ENCODE data around the gene NT5C2. TPM values are rescaled to one million over a fixed set of nuclear protein-coding genes. Genes with fewer than 3 reads are reported as not detected.

NT5C2 gene
- total and polyA plus RNA-seq, 2 of the 4 experiments (the other 2 are of a cell fraction) = 60.0 to 65.1 TPM

GRCh38 chr10:103067484-103067883, 125.6 kb downstream of the NT5C2 start:
- H3K9ac ChIP-seq (ENCODE audit: low read depth, low read length) = no peak overlapping the region
- H2AK9ac ChIP-seq (replicated peaks; ENCODE audit: low read depth, low read length, poor library complexity) = no peak overlapping the region
- intact Hi-C loops (cut with micrococcal nuclease) (no loop called here), in situ Hi-C loops (cut with MboI; ENCODE audit: low sequenced_read_pairs) (loop anchor here (10.0 kb wide), 1 partner anchor 333 kb away; no protein-coding TSS in a partner anchor), dilution Hi-C loops (cut with HindIII; ENCODE audit: low sequenced_read_pairs, unreplicated experiment) (no loop called here)
- no peak overlapping the region for H3K18ac ChIP-seq (ENCODE audit: low read depth, low read length)
- H3K79me1 ChIP-seq (ENCODE audit: low read depth in 1 of 2, low read length in 2 of 2) = peaks cover 12 to 45% of the 10 kb centered on the region in 2 experiments; a peak in 3 of 4 replicates
- H3K9me3 ChIP-seq (ENCODE audit: control insufficient read depth, insufficient read depth, low read length) = no peaks in the 10 kb centered on the region
- H2AFZ ChIP-seq (replicated peaks; ENCODE audit: low read length, poor library complexity) = no peak overlapping the region
- no peak overlapping the region for H2AK5ac ChIP-seq (ENCODE audit: low read depth, low read length)
- no peak overlapping the region for H3K4me2 ChIP-seq (ENCODE audit: low read depth, low read length)
- H2BK5ac ChIP-seq (ENCODE audit: low read depth, low read length, poor library complexity, severe bottlenecking) = peak overlapping the region; percentile 13
- peak overlapping the region; percentile 30 for H2BK120ac ChIP-seq (ENCODE audit: low read depth, low read length)
- no peak overlapping the region for H3K4me3 ChIP-seq (ENCODE audit: insufficient read depth, low read depth, low read length)
- H3K23ac ChIP-seq (ENCODE audit: low read depth, low read length) = peak overlapping the region; percentile 31; the same call in 1 of the 2 replicates
- H3K27me3 ChIP-seq (ENCODE audit: control insufficient read depth, insufficient read depth, low read length) = no peaks in the 10 kb centered on the region
- ATAC-seq (ENCODE audit: low read depth) = no peak
- H4K20me1 ChIP-seq (ENCODE audit: insufficient read depth, low read length) = 0 out of 2 replicates have a peak, but pooled peaks cover 5% of the 10 kb centered on the region
- peaks cover 19% of the 10 kb centered on the region for H3K36me3 ChIP-seq (ENCODE audit: control insufficient read depth, insufficient read depth, low read length)
- DNase-seq = no peak
- H3K27ac ChIP-seq (ENCODE audit: insufficient read depth, low read length) = no peak overlapping the region
- H2BK20ac ChIP-seq (ENCODE audit: low read depth, low read length) = 0 out of 2 replicates have a peak overlapping the region, but pooled peaks have one; percentile 37
- H3K4ac ChIP-seq (ENCODE audit: low read depth, low read length) = no peak overlapping the region
- no peak overlapping the region for H4K91ac ChIP-seq (ENCODE audit: insufficient read depth, low read depth, low read length)
- TF ChIP-seq POLR2A (IDR thresholded peaks at IDR 0.05; ENCODE audit: low read depth, low read length) (no peak), SMC3 (IDR thresholded peaks at IDR 0.05; ENCODE audit: low read depth, low read length) (no peak), MAFK (IDR thresholded peaks at IDR 0.05; ENCODE audit: low read depth, low read length) (no peak), CTCF (conservative IDR thresholded peaks at IDR 0.05; ENCODE audit: low read depth, low read length) (no peak), FOS (IDR thresholded peaks at IDR 0.05; ENCODE audit: low read depth, low read length) (no peak), RCOR1 (IDR thresholded peaks at IDR 0.05; ENCODE audit: insufficient replicate concordance, low read length) (no peak), CHD1 (IDR thresholded peaks at IDR 0.05; ENCODE audit: low read depth, low read length) (no peak), RAD21 (IDR thresholded peaks at IDR 0.05; ENCODE audit: low read length) (no peak), RFX5 (IDR thresholded peaks at IDR 0.05; ENCODE audit: low read depth, low read length) (no peak)
- no peak overlapping the region for H4K8ac ChIP-seq (ENCODE audit: low read depth in 2 of 2, low read length in 2 of 2)
- BruUV-seq (replicated peaks) = no TSS peak
- no peak overlapping the region for H3K14ac ChIP-seq (replicated peaks; ENCODE audit: low read depth, low read length)
- H3K56ac ChIP-seq (ENCODE audit: extremely low read depth, insufficient read depth, low read length) = no peak overlapping the region
- no peak overlapping the region for H4K5ac ChIP-seq (ENCODE audit: low read depth, low read length)
- ChIA-PET CTCF (interaction anchor here (0.7 to 1.0 kb wide), 2 partner anchors 150 to 177 kb away, joined by 3 read pairs; partner anchors contain the start of gene CNNM2), POLR2A (ENCODE audit: unreplicated experiment) (no interaction called here)
- H3K9me1 ChIP-seq (ENCODE audit: insufficient read depth, low read length) = peaks cover 9% of the 10 kb centered on the region; the same call in 1 of the 2 replicates
- no CpG with 5 or more reads among the region's 2 CpGs for WGBS, 2 experiments (ENCODE audit: extremely low coverage in 2 of 2, insufficient read length in 1 of 2)
- no peak overlapping the region; the same call in 2 of the 3 replicates for H2BK15ac ChIP-seq (ENCODE audit: low read depth, low read length)
- peaks cover 7% of the 10 kb centered on the region; the same call in 1 of the 2 replicates for H3K4me1 ChIP-seq (ENCODE audit: control insufficient read depth, insufficient read depth, low read length)

All from IMR-90 (cell line).